Heart right ventricle (tissue), 16 donors: ENCODE results near the gene MED9. TPM values are rescaled to one million over a fixed set of nuclear protein-coding genes. Genes with fewer than 3 reads are reported as not detected.
A peak's percentile ranks its signal among the peaks of the same experiment; 100 is the strongest.

Experiments used
- ATAC-seq, 8 donors: fragments of 200-7000 bp; cut with Tn5 transposase; one replicate each; pipeline ENCODE4 v1.9.1; 2020; ENCODE audit warnings: mild to moderate bottlenecking in 8 of 8, moderate library complexity in 8 of 8, moderate number of reproducible peaks in 1 of 8
- DNase-seq, 2 donors: peaks; one replicate each; pipeline ENCODE4 v3.0.0-alpha.2; 2020
- H3K27ac ChIP-seq, 10 donors: fragments of 200-600 bp; sonication (generic) in 2 of 10; one replicate each; pipeline versions ENCODE4 v1.5.0 to v1.8.0; 2020 to 2022; ENCODE audit warnings: mild to moderate bottlenecking in 3 of 10
- H3K27me3 ChIP-seq, 7 donors: fragments of 200-600 bp; one replicate each; pipeline ENCODE4 v1.8.0; 2021 to 2022; ENCODE audit warnings: mild to moderate bottlenecking in 2 of 7
- H3K36me3 ChIP-seq, 9 donors: fragments of 200-600 bp; sonication (generic) in 1 of 9; one replicate each; pipeline versions ENCODE4 v1.5.0 to v1.8.0; 2020 to 2022; ENCODE audit warnings: mild to moderate bottlenecking in 2 of 9
- H3K4me1 ChIP-seq, 9 donors: fragments of 200-600 bp; sonication (generic) in 1 of 9; one replicate each; pipeline versions ENCODE4 v1.5.0 to v1.8.0; 2020 to 2022; ENCODE audit warnings: mild to moderate bottlenecking in 4 of 9
- H3K4me3 ChIP-seq, 10 donors: fragments of 200-600 bp; sonication (generic) in 2 of 10; one replicate each; pipeline versions ENCODE4 v1.5.0 to v1.8.0; 2020 to 2022; ENCODE audit warnings: mild to moderate bottlenecking in 7 of 10, moderate library complexity in 2 of 10
- H3K9me3 ChIP-seq, 11 donors: fragments of 200-600 bp in 10 of 11; sonication (generic) in 2 of 11; one replicate each; pipeline versions ENCODE4 v1.5.0 to v1.8.0; 2013 to 2022; ENCODE audit warnings: mild to moderate bottlenecking in 2 of 11, control low read depth in 1 of 11, moderate library complexity in 1 of 11
- WGBS, 2 donors: extraction: QIAGEN DNeasy Blood & Tissue Kit; methylation state at CpG; one replicate each; pipeline ENCODE4 v1.1.7; 2013; ENCODE audit warnings: inconsistent platforms in 1 of 2; 5-methylcytosine and 5-hydroxymethylcytosine counted together
- intact Hi-C, 10 donors: fragments of 100-400 bp; cut with DNase I; formaldehyde crosslinking; loops; one replicate each; pipeline versions ENCODE4 v1.11.1 to v1.14.2; 2022
- polyA plus RNA-seq, 2 donors: library from polyadenylated mRNA; stranded (reverse); fragments of 200-250 nt; gene quantifications; one replicate each; pipeline ENCODE4 v1.2.3, GENCODE V29; 2013
- total RNA-seq, 10 donors: library from RNA; stranded (reverse); fragmentation: NEBNext Ultra II Directional in 3 of 10; extraction: Animal tissue kit (Norgen Biotek cat#: 25700) in 3 of 10; gene quantifications; one replicate each; pipeline versions ENCODE4 v1.2.1 to v1.2.4, GENCODE V29; 2021 to 2023
- TF ChIP-seq, protein P1 (sequence below), 9 donors: fragments of 200-600 bp; sonication (generic) in 2 of 9; IDR thresholded peaks; one replicate each; pipeline versions ENCODE4 v1.5.0 to v1.8.0; 2021 to 2022; ENCODE audit warnings: antibody characterized with exemption in 9 of 9, mild to moderate bottlenecking in 5 of 9, moderate library complexity in 1 of 9
- donor health status: Arrhythmogenic right ventricular cardiomyopathy.
- donor health status: ischemic (EF 13 %, LVEDD 7.1; RV severe dilation, severe dysfunction).
- donor health status: healthy with polysubstance abuse.
- donor health status: DM: no; HTN: yes; CAD: no.
- donor health status: DM: no; HTN: no; CAD: no.
- donor health status: ischemic (EF 25% LVEDD 6.9; RV normal size, moderate dysfunction).
- donor health status: ischemic (EF 25% LVEDD 5.7; RV mildly dilated, moderate dysfunction).
- donor health status: healthy.
- donor health status: DM: yes; HTN: yes; CAD: no.
- donor health status: Ischemic cardiomyopathy.
- donor health status: ischemic (EF 35%, LVEDD 5.7; RV mildly dilated, moderate dysfunction).
- donor health status: nonischemic (EF 11% LVEDD 7.7; RV severe dilation, severe dysfunction).
- donor health status: DM: yes; HTN: yes; CAD: no.
- donor health status: PGD.
- donor health status: ischemic (EF 29% LVEDD 5.4; RV normal size, mild dysfunction).
- donor health status: nonischemic (EF 23%, LVEDD 6.1; RV moderate dilation, normal function).

The MED9 gene
- total and polyA plus RNA-seq, 12 donors: 31.4 to 42.0 (median 33.6) TPM

DNA sequence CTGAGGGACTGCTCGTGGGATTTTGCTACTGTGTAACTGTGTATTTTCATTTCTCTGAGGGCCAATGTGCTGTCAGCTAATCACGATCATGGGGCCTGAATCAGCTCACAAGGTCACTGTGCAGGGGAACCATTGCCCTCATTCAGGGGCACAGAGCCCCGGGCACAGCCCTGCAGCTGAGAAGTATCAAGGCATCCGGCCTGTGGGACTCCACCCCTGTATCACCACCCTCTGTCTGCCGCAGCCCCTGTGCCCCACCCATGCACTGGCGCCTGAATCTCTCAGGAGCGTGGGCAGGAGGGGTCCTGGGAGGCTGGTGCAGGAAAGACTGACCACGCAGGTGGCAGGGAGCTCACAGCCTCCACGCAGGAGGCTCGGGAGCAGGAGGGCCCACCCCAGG lies 62.8 kb downstream of the MED9 start:
- Histone ChIP-seq H3K9me3 (no peaks in the 10 kb centered on the region), H3K36me3 (no peaks in the 10 kb centered on the region), H3K27me3 (no peaks in the 10 kb centered on the region), H3K4me3 (no peak overlapping the region), H3K4me1 (peaks cover 4 to 37% (median 18%) of the 10 kb centered on the region in 9 donors), H3K27ac (peak overlapping the region in 4 of 10 donors; percentile 11 to 32 (median 23))
- 70 to 77% methylated on average over 10 of the region's 10 CpGs for WGBS, 2 donors
- ATAC-seq (no peak), DNase-seq (peak in 1 of 2 donors; percentile 8)
- TF ChIP-seq, protein P1, sequence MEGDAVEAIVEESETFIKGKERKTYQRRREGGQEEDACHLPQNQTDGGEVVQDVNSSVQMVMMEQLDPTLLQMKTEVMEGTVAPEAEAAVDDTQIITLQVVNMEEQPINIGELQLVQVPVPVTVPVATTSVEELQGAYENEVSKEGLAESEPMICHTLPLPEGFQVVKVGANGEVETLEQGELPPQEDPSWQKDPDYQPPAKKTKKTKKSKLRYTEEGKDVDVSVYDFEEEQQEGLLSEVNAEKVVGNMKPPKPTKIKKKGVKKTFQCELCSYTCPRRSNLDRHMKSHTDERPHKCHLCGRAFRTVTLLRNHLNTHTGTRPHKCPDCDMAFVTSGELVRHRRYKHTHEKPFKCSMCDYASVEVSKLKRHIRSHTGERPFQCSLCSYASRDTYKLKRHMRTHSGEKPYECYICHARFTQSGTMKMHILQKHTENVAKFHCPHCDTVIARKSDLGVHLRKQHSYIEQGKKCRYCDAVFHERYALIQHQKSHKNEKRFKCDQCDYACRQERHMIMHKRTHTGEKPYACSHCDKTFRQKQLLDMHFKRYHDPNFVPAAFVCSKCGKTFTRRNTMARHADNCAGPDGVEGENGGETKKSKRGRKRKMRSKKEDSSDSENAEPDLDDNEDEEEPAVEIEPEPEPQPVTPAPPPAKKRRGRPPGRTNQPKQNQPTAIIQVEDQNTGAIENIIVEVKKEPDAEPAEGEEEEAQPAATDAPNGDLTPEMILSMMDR (IDR thresholded peaks at IDR 0.05): no peak
- intact Hi-C loops: no loop called here

DNA sequence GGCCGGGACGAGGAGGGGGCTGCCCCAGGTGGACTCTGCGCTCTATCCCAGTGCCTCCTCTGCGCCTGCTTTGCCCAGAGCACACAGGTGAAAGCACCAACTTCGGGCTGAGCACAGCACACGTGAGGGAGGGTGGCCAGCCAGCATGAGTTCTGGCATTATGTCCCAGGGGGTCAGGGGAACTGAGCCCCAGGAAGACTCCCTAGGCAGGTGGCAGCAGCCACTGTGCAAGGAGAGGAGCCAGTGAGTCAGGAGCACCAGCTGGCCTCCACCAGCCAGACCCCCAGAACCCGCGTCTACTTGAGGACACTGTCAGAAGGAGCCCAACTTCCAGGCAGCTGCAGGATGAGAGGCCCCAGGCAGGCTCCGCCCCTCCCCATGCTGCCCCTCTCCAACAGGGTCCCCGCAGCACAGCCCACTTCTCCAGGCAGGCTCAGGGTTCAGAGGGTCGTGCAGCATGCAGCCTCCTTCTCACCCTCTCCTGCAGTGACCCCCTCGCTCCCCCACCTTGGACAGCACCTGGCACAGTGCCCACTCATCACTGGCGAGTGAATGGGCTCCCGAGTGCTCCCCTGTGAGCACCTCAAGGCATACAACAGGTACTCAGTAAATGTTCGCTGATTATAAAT lies 63.6 kb downstream of the MED9 start:
- Histone ChIP-seq H3K9me3 (no peaks in the 10 kb centered on the region), H3K27ac (peak overlapping the region in 1 of 10 donors; percentile 4), H3K4me3 (no peak overlapping the region), H3K4me1 (peaks cover 4 to 35% (median 18%) of the 10 kb centered on the region in 9 donors), H3K27me3 (no peaks in the 10 kb centered on the region), H3K36me3 (no peaks in the 10 kb centered on the region)
- intact Hi-C loops: no loop called here
- 63 to 75% methylated on average over 15 of the region's 15 CpGs for WGBS, 2 donors
- no peak for ATAC-seq
- peak in 1 of 2 donors; percentile 18 for DNase-seq
- TF ChIP-seq, protein P1 (IDR thresholded peaks at IDR 0.05): no peak

DNA sequence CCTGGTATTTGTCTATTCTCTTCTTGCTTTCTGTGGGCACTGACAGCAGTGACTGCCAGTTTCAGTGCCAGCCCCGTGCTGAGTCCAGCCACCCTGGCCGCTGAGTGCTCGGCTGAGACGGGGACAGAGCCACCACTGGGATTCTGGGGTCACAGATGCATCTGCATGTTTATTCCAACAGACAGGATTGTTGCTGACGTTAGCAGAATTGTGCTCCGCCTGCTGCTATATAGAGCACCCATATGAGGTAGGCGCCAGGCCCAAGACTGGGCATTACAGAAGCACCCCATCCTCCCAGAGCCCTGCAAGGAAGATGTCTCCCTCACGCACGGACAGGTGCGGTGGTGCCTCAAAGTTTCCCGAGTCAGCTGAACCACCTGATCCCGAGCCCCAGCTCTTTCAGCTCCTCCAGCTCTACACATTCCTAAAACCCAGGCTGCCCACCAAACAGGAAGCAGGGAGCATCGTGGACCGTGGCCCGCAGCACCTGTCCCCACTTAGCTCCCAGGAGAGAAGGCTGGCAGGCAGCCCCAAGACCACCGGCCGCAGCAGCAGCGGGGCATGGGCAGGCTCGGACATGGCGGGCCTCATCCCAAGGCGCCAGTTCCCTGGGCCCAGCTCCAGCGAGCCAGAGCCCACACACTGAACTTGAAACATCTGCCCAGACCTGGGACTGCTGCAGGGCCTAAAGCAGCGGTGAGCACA lies 64.3 kb downstream of the MED9 start:
- Histone ChIP-seq H3K9me3 (no peaks in the 10 kb centered on the region), H3K4me3 (no peak overlapping the region), H3K27ac (peak overlapping the region in 1 of 10 donors; percentile 4), H3K36me3 (no peaks in the 10 kb centered on the region), H3K4me1 (peaks cover 4 to 34% (median 18%) of the 10 kb centered on the region in 9 donors), H3K27me3 (no peaks in the 10 kb centered on the region)
- TF ChIP-seq, protein P1 (IDR thresholded peaks at IDR 0.05): no peak
- 75% methylated on average over 23 of the region's 23 CpGs for WGBS, 2 donors
- no peak for ATAC-seq
- DNase-seq: peak in 1 of 2 donors; percentile 20
- intact Hi-C loops: no loop called here

DNA sequence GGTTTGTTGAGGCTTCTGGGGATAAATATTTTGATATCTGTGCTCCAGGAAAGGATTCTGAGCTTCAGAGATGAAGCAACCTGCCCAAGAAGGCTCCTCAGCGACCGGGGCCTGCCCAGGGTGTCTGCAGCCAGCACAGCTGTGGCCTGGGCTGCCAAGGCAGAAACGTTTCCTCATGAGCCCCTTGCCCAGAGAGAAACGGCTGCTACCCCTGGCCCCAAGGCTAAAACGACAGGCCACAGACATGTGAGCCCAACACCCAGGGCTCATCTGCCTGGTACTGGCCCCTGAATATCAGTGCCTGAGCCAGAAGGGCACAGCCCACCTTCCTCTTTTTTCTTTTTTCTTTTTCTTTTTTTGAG lies 64.8 kb downstream of the MED9 start:
- intact Hi-C loops: no loop called here
- TF ChIP-seq, protein P1 (IDR thresholded peaks at IDR 0.05): no peak
- ATAC-seq: no peak
- Histone ChIP-seq H3K36me3 (no peaks in the 10 kb centered on the region), H3K4me1 (peaks cover 4 to 35% (median 21%) of the 10 kb centered on the region in 9 donors), H3K9me3 (no peaks in the 10 kb centered on the region), H3K4me3 (no peak overlapping the region), H3K27ac (no peak overlapping the region), H3K27me3 (no peaks in the 10 kb centered on the region)
- DNase-seq: peak in 1 of 2 donors; percentile 5
- WGBS, 2 donors: 82 to 83% methylated on average over 5 of the region's 5 CpGs

Other genes starting within 250 kb of the MED9 start
- 10 to 100 TPM; 26.4 to 45.7 (median 35.8) TPM for gene FLCN, start 239.8 kb upstream of the MED9 start, total RNA-seq
- gene FLCN, start 239.8 kb upstream of the MED9 start, polyA plus RNA-seq: 10 to 100 TPM; 16.0 to 78.2 TPM
- gene COPS3, start 195.8 kb upstream of the MED9 start, total RNA-seq: 10 to 100 TPM; 63.8 to 84.4 (median 71.1) TPM
- gene COPS3, start 195.8 kb upstream of the MED9 start, polyA plus RNA-seq: 10 to 100 TPM; 23.4 to 84.6 TPM
- 10 to 100 TPM in 5 of 10 donors, 1 to 10 TPM in 5; 7.4 to 15.8 (median 9.8) TPM for gene NT5M, start 173.6 kb upstream of the MED9 start, total RNA-seq
- gene NT5M, start 173.6 kb upstream of the MED9 start, polyA plus RNA-seq: 10 to 100 TPM in 1 of 2 donors, 1 to 10 TPM in 1; 4.9 to 14.8 TPM
- gene RASD1, start 19.4 kb downstream of the MED9 start, total RNA-seq: 10 to 100 TPM in 4 of 10 donors, 1 to 10 TPM in 6; 2.2 to 67.7 (median 6.8) TPM
- gene RASD1, start 19.4 kb downstream of the MED9 start, polyA plus RNA-seq: 10 to 100 TPM; 26.3 to 85.8 TPM
- gene PEMT, start 114.7 kb downstream of the MED9 start, total RNA-seq: 10 to 100 TPM; 13.5 to 26.7 (median 21.1) TPM
- gene PEMT, start 114.7 kb downstream of the MED9 start, polyA plus RNA-seq: 10 to 100 TPM; 50.8 to 55.2 TPM
- gene RAI1, start 204.5 kb downstream of the MED9 start, total RNA-seq: 10 to 100 TPM; 15.8 to 32.0 (median 20.9) TPM
- 10 to 100 TPM; 13.8 to 17.5 TPM for gene RAI1, start 204.5 kb downstream of the MED9 start, polyA plus RNA-seq